HL-60/S4 (cell line): ENCODE measurements around the gene LRRC32.

ENCODE experiments used
- in situ Hi-C: fragments of 300-500 bp; cut with MboI; formaldehyde crosslinking; loops from 2 replicates; pipeline ENCODE4 v1.14.3; 2022; ENCODE audit warnings: low sequenced_read_pairs

The LRRC32 gene, protein sequence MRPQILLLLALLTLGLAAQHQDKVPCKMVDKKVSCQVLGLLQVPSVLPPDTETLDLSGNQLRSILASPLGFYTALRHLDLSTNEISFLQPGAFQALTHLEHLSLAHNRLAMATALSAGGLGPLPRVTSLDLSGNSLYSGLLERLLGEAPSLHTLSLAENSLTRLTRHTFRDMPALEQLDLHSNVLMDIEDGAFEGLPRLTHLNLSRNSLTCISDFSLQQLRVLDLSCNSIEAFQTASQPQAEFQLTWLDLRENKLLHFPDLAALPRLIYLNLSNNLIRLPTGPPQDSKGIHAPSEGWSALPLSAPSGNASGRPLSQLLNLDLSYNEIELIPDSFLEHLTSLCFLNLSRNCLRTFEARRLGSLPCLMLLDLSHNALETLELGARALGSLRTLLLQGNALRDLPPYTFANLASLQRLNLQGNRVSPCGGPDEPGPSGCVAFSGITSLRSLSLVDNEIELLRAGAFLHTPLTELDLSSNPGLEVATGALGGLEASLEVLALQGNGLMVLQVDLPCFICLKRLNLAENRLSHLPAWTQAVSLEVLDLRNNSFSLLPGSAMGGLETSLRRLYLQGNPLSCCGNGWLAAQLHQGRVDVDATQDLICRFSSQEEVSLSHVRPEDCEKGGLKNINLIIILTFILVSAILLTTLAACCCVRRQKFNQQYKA

DNA sequence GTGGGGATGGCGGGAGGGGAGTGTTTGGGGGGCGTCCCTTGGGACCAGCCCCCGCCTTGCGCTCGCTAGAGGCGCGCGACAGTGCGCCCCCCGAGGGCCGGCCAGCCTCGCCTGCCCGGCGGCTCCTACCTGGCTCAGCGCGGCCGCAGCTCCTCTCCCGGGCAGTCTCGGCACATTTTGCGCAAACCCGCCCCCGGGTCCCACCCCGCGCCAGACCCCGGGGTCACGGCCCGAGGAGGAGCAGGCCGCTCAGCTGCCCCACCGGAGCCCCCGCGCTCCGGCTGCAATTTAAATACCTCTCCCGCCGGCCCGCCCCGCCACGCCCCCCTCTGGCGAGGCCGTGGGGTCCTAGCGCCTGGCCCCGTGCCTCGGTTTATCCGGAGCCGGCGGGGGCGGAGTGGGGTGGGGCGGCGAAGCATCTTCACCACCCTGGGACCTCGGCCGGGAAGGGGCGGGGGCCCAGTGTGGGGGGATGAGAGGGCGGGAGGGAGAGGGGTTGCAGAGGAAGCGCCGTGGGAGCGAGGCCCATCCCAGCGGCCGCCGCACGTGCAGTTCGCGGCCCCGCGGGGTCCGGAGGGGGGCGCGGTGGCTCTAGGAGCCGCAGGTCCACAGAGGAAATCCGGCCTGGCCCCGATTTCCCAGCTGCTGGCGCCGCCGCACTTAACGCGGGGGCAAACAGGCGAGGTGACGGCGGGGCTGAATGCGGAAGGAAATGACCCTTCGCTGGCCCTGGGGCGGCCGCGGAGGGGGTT lies at the start of gene LRRC32:
LRRC32 (minus strand) TSS at position 263 of the 752 bp plus-strand sequence. CDS start 4,793 bp downstream, outside the sequence.
- in situ Hi-C loops: no loop called here

DNA sequence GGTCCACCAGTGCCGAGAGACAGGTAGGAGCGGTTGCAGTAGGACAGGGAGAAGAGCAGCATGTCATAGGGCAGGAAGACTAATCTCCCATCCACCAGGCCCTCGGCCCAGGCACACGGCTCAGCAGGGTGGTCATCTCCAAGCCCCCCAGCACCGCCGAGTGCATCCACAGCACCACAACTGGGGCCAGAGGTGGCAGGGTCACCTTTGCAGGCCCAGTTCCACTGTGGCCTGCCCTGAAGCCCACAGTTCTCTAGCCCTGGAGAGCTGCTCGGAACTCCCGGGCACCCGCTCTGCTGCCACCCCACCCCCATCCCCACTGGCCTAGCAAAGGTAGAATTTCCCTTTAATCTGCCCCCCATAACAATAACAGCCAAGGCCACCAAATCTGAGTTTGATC lies 49.1 kb upstream of the LRRC32 start:
- in situ Hi-C loops: loop anchor here (10.0 kb wide), 1 partner anchor 195 kb away; no protein-coding TSS in a partner anchor

DNA sequence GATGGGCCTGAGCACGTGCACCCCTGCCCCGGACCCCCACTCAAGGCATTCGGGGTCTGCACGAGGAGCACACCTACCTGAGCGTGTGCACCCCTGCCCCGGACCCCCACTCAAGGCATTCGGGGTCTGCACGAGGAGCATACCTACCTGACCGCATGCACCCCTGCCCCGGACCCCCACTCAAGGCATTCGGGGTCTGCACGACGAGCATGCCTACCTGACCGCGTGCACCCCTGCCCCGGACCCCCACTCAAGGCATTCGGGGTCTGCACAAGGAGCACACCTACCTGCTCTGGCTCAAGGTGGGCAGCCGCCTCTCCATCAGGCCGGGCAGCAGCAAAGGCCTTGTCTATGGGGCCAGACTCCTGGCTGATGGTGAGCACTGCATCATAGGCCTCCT lies 48.7 kb upstream of the LRRC32 start:
- in situ Hi-C loops: no loop called here

DNA sequence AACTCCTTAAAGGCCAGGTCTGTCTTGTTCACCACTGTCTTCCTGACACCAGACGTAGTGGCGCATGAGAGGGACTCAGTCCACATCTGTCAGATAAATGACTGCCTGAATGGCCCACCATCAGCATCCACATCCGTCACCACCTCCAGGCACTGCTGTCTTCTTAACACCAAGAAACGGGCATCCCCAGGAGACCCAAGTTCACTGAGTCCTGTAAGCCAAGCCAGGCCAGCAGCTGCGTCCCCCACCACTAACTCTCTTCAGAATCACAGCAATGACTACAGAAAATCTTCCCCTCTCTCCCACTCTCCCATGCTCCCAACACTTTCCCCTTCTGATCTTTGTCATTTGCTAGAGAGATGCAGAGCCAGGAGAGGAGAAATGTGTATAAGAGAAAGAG lies 47.3 kb upstream of the LRRC32 start:
- in situ Hi-C loops: no loop called here

DNA sequence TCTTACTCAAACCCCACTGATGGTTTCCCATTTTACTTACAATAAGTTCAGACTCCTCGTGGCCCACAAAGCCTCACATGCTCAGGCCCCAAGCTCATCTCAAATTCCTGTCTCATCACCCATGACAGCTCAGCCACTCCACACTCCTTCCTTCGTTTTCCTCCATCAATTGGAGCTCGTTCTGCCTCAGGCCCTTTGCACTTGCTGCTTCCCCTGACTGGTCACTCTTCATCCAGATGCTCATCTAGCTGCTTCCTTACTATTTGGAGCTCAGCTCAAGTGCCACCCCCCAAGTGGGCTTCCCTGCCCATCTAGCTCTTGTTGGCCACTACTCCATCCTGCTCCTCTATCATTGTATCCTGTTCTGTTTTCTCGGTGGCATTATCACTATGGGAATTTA lies 46.8 kb upstream of the LRRC32 start:
- in situ Hi-C loops: no loop called here

DNA sequence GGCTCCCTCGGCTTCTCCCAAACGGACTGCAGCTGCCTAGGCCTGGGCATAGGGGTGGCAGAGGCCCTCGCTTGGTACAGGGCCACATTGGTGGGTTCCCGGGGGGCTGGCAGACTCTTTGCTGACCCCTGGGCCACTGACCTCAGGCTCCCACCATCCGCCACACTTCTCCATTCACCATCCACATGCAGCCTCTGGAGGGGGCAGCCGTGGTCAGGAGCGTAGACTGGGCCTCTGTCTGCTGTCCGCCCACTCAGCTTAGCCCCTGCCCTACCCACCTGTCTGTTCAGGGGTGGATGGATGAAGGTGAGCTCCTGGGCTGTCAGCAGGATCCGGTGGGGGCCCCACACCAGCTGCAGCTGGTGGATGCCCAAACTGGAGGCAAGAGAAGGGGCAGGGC lies 45.7 kb upstream of the LRRC32 start:
- in situ Hi-C loops: no loop called here

DNA sequence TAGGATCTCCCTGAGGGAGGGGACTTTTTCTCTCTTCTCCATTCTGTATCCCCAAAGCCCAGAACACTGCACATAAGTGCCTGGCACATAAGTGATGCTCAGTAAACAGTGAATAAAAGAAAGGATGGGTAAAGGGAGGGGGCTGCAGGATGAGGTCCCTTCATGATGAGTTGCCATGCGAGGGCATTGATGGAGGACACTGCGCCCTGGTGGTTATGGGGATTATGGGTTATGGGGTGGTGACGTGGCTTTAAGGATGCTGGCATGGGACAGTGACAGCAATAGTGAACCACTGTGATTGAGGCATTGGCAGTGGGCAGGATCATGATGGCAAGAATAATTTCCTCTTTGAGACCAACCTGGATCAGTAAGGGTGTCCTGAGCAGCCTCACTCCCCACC lies 43.9 kb upstream of the LRRC32 start:
- in situ Hi-C loops: no loop called here

DNA sequence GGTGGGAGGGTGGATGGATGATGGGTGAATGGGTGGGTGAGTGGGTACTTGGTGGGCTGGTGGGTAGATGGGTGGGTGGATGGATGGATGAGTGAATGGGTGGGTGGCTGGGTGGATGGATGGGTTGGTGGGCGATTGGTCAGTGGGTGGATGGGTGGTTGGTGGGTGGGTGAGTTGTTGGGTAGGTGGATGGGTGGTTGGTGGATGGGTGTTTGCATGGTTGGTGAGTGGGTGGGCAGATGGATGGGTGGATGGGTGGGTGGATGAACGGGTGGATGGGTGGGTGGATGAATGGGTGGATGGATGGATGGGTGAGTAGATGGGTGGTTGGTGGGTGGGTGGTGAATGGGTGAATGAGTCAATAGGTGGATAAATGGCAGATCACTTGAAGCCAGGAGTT lies 43.0 kb upstream of the LRRC32 start:
- in situ Hi-C loops: no loop called here

DNA sequence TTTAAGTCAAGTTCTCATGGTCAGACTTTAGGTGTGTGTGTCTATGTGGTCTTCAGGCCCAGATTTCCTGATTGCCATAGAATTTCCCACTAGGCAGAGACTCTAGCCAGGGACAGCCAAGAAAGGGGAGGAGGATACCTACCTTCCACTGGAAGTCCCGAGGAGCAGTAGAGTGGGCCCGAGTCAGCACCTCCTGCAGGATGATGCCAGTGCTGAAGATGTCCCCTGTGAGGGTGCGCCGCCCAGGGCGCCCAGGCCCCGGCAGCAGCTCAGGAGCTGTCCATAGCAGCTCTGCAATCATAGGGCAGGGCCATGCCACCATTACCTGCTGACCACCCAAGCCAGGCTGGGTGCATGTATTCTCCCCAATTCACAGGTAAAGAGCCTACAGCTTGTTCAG lies 41.6 kb upstream of the LRRC32 start:
- in situ Hi-C loops: no loop called here

DNA sequence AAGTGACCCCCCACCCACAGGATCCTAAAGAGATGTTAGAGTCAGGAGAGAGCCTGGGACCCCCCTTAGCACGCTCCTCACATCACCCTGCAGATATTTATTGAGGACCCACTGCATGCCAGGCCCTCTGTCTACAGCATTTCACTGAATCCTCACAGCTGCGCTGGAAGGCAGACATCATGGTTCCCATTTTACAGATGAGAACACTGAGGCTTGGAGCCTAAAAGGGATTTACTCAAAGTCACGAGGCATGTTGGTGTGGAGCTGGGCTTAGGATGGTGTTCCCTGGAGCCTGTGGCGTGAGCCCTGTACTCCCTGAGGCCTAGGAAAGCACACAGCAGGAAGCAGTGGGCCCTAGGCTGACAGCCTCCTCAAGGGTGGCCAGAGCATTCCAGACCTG lies 39.2 kb upstream of the LRRC32 start:
- in situ Hi-C loops: no loop called here

DNA sequence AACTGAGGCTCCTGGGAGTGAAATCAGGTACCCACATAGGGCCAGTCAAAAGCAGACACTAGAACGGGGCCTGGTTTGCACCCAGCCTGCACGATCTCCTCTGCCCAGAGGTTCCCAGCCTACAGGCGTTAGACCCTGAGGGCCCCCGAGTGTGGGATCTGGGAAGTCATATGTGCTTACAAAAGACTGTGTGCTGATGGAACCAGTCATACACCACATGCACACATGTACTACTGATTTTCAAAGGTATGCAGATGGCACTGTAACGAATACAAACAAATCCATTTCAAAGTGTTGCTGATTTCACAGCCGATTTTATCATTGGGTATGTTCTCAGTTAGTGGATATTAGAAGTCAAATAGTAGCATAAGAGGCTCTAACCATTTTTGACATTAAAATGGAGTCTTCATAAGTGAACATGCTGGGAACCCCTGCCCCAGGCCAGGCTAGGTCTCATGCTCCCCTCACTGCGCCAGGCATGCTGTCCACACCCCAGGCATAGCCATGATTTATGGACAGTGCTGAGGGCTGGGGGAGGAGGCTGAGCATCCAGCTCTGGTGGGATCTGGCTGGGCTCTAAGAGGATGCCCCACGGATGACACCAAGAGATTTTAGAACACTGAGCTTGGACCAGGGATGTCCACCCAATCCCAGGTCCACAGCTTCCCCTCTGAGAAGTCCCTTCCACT lies 38.6 kb upstream of the LRRC32 start:
- in situ Hi-C loops: no loop called here

DNA sequence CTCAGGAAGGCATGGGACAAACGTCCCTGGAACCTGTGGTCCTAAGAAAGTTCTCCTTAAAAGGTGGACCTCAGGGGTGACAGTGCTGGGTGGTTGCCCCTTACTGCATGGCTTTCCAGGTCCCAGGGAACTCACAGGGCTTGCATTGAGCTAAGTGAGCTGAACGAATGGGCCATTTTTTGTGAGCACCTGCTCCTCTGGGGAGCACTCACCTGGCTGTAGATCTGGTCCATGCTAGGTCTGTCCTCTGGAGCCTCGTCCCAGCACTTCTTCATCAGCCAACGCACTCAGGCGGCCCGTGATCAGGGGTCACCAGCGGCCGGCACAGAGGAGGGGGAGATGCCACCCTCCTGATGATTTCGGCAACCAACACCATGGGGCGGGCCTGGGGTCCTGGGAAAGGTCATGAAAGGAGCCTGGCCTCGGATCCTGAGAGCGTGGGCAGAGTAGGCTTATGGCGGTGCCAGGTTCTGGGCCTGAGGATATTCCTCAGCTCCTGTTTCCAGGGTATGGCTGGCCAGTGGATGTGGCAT lies 36.8 kb upstream of the LRRC32 start:
- in situ Hi-C loops: no loop called here

DNA sequence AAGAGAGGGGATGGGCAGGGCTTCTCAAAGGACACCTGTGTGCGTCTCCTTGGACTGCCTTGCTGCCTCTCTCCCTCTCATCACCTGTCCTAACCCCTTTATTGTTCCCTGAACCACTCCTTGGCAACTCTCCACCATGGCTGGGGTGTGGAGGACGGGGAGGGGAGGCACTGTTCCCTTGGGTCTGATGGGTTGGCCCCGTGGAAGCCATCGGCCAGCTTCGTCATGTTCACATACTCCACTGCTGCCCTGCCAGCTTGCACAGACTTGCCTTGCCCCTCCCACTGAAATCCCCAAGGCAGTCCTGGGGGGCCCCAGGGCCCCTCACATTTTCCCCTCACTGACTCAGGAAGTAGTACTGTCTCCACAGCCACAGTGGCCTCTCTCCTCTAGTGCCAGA lies 36.1 kb upstream of the LRRC32 start:
- in situ Hi-C loops: no loop called here

DNA sequence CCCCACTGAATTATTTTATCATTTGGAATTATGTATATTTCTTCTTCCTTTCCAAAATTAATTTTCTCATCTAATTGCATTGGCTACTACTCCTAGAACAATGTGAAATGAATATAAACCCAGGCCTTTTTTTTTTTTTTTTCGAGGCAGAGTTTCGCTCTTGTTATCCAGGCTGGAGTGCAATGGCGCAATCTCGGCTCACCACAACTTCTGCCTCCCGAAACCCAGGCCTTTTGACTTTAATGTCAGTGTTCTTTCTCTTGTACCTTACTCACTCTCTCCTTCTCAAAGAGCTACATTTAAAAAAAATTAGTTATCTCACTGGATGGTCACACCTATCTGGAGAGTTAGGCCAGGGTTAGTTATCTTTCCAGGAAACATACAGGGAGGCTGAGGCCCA lies 35.3 kb upstream of the LRRC32 start:
- in situ Hi-C loops: no loop called here

DNA sequence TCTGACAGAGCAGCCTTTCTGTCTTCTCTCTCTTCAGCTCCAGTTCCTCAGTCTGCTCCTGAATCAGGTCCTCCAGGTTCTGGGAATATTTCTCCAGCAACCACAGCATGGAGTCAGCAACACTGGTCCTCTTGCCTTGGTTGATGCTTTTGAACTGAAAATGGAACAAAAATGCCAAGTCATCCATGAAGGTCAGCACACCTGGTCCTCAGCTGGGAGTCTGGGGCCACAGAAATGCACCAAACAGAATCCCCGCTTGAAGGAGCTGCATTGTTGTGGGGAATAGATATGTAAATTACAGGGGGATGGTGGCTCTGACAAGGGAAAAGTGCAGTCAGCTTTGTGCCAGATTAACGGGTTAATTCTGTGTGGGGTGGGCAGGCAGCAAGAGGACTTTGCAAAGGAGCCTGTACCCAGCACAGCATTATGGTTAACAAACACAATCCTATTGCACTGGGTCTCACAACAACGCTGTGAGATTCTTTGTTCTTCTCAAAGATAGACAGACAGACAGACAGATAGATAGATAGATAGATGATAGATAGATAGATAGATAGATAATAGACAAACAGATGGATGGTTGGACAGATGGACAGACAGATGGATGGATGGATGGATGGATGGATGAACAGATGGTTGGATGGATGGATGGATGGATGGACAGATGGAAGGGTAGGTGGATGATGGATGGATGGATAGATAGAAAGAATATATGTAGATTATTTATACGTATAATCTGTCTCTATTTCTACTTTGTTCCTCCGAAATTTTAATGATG lies 33.8 kb upstream of the LRRC32 start:
- in situ Hi-C loops: no loop called here

DNA sequence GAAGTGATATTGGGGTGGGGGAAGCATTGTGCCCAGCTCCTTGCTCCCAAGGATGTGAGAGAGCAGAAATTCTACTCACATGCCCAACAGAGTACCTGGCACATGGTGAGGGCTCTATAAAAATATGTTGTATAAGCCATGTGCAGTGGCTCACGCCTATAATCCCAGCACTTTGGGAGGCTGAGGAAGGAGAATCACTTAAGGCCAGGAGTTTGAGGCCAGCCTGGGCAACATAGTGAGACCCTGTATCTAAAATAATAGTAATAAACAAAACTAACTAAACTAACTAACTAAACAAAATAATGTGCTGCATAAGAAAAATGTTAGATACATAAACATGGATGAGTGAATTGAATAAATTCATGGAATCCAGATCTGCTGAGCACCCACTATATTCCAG lies 33.2 kb upstream of the LRRC32 start:
- in situ Hi-C loops: no loop called here

DNA sequence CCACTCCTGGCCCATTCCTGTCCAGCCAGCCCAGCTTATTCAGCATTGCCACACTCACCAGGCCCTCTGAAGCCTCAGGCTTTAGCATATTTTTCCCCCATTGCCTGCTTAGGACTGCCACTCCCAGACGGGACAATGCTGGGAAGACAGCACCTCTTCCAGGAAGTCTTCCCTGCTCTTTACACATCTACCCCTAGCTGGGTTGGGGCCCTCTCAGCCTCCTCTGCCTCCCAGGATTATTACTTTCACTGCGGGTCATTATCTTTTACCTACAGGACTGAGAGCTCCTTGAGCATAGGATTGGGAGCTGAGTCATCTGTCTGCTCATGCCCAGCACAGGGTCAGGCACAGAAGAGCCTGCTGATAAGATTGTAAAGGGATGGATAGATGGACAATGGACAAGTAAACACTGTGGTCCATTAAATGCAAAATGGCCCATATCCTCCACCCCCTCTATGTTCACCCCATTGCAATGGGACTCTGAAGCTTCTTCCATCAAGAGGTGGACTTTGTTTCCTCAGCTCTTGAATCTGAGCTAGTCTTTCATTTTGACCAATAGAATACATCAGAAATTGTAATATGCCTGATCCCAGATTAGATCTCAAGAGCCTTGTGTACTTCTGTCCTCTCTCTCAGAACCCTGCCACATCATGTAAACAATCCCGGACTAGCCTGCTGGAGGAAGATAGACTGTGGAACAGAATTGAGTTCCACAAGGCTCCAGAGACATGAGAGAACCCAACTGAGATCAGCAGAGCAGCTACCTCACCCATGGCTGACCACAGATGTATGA lies 32.0 kb upstream of the LRRC32 start:
- in situ Hi-C loops: no loop called here

DNA sequence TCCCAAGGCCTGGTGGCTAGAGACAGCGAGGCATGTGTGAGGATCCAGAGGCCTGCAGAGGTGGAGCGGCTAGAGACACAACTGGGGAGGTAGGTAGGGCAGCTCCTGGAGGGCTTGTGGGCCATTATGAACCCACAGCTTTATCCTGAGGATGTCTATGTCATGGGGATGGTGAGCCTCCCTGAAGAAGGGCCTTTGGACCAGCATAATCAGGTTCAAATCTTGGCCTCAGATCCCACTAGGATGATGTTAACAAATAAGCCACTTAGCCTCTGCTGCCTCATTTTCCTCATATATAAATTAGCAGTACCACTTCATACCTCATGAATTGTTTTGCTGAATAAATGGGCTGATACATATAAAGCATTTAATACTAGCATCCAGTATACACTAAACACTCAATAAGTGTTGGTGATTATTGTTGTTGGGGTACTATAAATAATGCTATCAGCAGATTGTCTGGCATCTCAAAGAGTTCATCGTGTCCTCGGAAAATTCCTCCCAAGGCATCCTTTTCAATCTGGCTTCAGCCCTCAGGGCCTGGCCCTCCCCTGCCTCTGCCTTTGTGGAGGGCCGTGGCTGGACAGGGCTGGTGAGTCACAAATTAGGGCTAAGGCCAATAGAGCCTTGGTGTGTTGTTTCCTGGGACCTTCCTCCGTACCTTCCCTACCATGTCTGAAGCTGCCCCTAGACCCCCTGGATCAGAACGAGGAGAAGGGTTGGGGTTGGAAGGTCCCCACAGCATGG lies 30.9 kb upstream of the LRRC32 start:
- in situ Hi-C loops: no loop called here
